ENCODE results near the gene ETV6.
A peak's percentile ranks its signal among the peaks of the same experiment; 100 is the strongest.
"Not testable (repeated sequence)": the region's sequence is repeated elsewhere in the genome, so short reads cannot be mapped to it uniquely, and the experiment has no call there.

ETV6 gene

GRCh38 chr12:11649413-11650285 lies at the start of gene ETV6:
ETV6 (plus strand) TSS chr12:11649674; CDS start chr12:11650128, 454 bp downstream.
- peak; percentile 89 for DNase-seq

GRCh38 chr12:11600199-11600598 lies 49.3 kb upstream of the ETV6 start:
- DNase-seq, result no peak

- no peak for DNase-seq
Observed at GRCh38 chr12:11601647-11602046, 47.8 kb upstream of the ETV6 start.

- DNase-seq, result no peak
Observed at GRCh38 chr12:11607313-11608081, 42.0 kb upstream of the ETV6 start.

- no peak for DNase-seq
Observed at GRCh38 chr12:11609045-11609444, 40.4 kb upstream of the ETV6 start.

- no peak for DNase-seq
Observed at GRCh38 chr12:11615481-11615880, 34.0 kb upstream of the ETV6 start.

GRCh38 chr12:11618046-11618445 lies 31.4 kb upstream of the ETV6 start:
- DNase-seq, result no peak

GRCh38 chr12:11621797-11622423 lies 27.6 kb upstream of the ETV6 start:
- DNase-seq, result no peak

- no peak for DNase-seq
Observed at GRCh38 chr12:11622876-11623281, 26.6 kb upstream of the ETV6 start.

GRCh38 chr12:11623382-11623781 lies 26.1 kb upstream of the ETV6 start:
- no peak for DNase-seq

- no peak for DNase-seq
Observed at GRCh38 chr12:11624116-11624515, 25.4 kb upstream of the ETV6 start.

GRCh38 chr12:11627709-11628108 lies 21.8 kb upstream of the ETV6 start:
- DNase-seq, result not testable (repeated sequence)

- DNase-seq, result no peak
Observed at GRCh38 chr12:11628353-11628752, 21.1 kb upstream of the ETV6 start.

- no peak for DNase-seq
Observed at GRCh38 chr12:11630046-11630706, 19.3 kb upstream of the ETV6 start.

- DNase-seq, result no peak
Observed at GRCh38 chr12:11631288-11631687, 18.2 kb upstream of the ETV6 start.

- DNase-seq, result not testable (repeated sequence)
Observed at GRCh38 chr12:11631881-11632280, 17.6 kb upstream of the ETV6 start.

GRCh38 chr12:11633968-11634367 lies 15.5 kb upstream of the ETV6 start:
- no peak for DNase-seq

GRCh38 chr12:11635341-11635740 lies 14.1 kb upstream of the ETV6 start:
- no peak for DNase-seq

- DNase-seq, result no peak
Observed at GRCh38 chr12:11638315-11638916, 11.1 kb upstream of the ETV6 start.

GRCh38 chr12:11639454-11639853 lies 10.0 kb upstream of the ETV6 start:
- no peak for DNase-seq

- DNase-seq, result no peak
Observed at GRCh38 chr12:11641522-11641921, 8.0 kb upstream of the ETV6 start.

GRCh38 chr12:11642785-11643184 lies 6.7 kb upstream of the ETV6 start:
- DNase-seq, result no peak

- DNase-seq, result no peak
Observed at GRCh38 chr12:11645391-11645790, 4.1 kb upstream of the ETV6 start.
